ENCODE measurements around the gene KMT2C.
"Not testable (repeated sequence)": the region's sequence is repeated elsewhere in the genome, so short reads cannot be mapped to it uniquely, and the experiment has no call there.

KMT2C gene

DNA sequence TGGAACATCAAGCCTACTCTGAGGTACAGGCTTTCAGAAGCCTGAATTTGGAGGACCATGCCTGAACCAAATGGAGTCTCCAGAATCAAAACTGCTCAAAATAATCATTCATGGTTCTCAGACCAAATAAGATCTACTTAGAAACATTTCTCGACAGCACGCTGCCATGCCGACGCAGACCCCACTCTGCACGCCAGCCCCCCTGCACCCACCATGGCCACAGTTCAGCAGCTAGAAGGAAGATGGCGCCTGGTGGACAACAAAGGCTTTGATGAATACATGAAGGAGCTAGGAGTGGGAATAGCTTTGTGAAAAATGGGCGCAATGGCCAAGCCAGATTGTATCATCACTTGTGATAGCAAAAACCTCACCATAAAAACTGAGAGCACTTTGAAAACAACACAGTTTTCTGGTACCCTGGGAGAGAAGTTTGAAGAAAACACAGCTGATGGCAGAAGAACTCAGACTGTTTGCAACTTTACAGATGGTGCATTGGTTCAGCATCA is 6.6 kb upstream of the KMT2C start:
- in situ Hi-C loops (cut with MboI; ENCODE audit: low sequenced_read_pairs): no loop called here

DNA sequence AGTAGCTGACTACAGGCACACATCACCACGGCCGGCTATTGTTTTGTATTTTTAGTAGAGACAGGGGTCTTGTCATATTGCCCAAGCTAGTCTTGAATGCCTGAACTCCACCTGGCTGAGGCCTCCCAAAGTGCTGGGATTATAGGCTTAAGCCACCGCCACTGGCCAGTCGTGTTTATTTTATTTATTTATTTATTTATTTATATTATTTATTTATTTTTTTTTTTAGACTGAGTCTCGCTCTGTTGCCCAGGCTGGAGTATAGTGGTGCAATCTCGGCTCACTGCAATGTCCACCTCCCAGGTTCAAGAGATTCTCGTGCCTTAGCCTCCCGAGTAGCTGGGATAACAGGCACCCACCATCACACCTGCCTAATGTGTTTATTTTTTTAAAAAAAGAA is 6.0 kb upstream of the KMT2C start:
- in situ Hi-C loops (cut with MboI; ENCODE audit: low sequenced_read_pairs): not testable (repeated sequence)

- in situ Hi-C loops (cut with MboI; ENCODE audit: low sequenced_read_pairs): not testable (repeated sequence)
Observed at GRCh38 chr7:152441168-152441567, 5.4 kb upstream of the KMT2C start.

GRCh38 chr7:152438017-152438416 is 2.2 kb upstream of the KMT2C start:
- in situ Hi-C loops (cut with MboI; ENCODE audit: low sequenced_read_pairs): not testable (repeated sequence)

DNA sequence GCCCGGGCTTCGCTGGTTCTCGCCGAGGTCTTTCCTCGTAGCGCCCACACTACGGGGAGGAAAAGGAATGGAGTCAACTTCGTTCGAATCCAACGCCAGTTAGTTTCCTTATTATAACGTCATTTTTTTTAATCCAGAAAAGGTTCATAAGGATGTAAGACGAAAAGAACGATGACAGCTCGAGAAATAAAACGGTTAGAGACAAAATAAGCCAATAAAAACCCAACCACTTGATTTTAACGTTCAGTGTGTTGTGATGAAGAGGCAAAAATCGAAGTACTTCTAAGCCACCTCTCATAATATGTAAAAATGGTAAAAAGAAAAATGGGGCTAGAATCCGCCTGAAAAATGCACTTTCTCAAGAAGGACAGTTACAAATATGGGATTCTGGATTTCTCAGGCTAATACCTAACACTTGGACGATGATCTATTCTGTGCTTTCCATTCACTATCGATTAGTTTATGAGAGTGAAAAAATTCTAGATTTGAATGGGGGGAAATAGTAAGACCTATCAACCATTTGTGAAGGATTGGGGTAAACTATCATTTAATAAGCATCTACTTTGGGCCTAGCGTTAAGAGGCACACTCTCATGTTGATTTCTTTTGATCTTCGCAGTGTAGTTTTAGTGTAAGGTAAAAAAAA is 1.2 kb upstream of the KMT2C start:
- in situ Hi-C loops (cut with MboI; ENCODE audit: low sequenced_read_pairs): not testable (repeated sequence)

DNA sequence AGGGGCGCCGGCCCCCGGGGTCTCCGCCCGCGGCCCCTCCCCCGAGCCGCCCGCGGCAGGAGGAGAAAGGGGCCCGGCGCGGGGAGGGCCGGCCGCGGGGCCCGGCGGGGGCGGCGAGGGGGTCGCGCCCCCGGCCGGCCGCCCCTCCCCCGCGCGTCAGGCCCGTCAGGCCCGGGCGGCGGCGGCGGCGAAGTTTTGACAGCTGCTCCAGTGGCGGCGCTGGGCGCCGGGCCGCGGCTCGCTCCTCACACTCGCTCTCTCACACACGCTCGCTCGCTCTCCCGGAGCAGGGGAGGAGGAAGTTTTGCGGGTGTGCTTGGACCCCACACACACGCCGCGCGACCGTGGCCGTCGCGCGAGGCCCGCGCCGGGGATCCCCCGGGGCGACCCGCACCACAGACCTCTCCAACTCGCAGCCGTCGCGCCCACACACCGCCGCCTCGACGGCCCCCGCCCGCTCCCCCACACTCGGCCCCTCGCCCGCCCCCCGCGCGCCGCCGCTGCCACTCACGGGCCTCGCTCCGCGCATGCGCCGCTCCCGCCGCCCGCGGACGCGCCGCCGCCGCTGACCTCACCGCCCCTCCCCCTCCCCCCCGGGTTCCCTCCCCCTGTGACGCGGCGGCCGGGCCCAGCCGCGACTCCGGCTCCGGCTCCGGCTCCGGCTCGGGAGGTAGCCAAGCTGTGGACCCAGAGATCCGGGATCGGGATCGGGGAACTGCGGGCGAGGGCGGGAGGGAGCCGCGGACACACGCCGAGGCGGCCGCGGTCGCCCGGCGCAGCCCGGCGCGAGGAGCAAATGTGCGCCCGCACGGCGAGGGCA is 518 bp upstream of the KMT2C start:
- in situ Hi-C loops (cut with MboI; ENCODE audit: low sequenced_read_pairs): no loop called here

DNA sequence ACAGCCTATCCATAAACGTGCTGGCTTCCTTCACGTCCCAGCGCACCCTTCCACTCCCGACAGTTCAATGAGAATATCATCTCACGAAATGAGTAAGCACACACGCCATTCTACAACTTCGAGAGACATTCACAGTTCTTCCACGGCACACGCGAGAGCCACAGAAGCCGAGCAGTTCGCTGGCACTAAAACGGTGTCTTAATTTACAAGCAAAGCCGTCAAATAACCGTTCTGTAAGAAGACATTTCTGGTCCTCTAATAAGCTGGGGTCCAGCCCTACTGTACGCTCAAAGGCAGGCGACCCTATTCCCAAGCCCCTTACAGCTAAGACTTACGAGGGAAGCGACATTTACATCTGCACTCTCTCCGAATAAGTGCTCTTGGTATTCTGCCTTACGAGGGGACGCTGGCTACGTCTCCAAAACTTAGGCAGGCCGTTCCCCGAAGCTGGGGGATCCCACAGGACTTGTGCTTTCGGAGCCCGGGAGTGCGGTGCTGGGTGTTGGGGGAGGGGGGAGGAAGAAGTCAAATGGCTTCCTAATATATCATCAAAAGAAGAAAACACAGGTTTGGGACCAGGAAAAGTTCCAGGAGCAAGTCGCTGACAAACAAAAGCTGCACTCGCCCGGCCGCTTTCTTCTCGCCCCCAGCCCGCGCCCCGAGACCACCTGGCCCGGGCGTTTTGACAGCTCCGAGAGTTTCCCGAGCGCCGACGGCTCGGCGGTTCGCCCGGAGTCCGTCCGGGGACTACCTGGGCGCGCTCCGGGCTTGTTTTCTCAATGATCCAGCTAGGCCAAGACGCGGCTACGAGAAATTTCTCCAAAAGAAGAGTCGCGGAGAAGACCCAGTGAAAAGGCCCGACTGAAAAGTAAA is 1.1 kb downstream of the KMT2C start:
- in situ Hi-C loops (cut with MboI; ENCODE audit: low sequenced_read_pairs): not testable (repeated sequence)

DNA sequence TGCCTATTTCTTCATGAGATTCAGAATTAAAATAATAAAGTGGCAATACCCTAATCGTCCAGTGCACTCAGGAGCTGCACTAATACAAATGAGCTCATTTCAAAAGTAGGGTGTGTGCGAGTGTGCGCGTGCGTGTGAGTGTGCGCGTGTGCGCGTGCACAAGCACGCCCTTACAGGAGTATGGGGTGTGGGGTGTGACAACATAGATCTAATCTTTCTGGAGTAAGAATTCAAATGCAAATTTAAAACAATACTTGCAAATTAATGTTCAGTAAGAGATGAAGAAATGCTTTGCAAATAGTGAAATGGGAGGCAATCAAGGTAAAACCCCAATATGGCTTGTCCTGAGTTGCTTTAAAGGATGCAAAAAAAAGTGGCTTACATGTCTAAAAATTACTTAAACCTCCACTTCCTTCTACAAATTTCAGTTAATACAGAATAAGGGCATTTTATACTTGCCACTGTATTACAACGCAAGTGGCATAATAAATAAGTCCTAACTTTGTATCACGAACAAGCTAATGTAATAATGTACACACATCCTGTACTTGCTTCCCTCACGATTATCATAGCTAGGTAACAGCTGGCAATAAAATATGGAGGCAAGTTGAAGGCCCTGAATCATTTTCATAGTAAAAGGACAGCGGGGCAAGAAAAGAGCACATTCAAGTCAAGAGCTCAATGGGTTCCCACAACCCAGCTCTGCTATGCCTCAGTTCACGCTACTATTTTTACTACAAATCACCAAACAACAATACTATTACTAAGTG is 1.9 kb downstream of the KMT2C start:
- in situ Hi-C loops (cut with MboI; ENCODE audit: low sequenced_read_pairs): not testable (repeated sequence)

- in situ Hi-C loops (cut with MboI; ENCODE audit: low sequenced_read_pairs): not testable (repeated sequence)
Observed at GRCh38 chr7:152432735-152433134, 3.1 kb downstream of the KMT2C start.

GRCh38 chr7:152430854-152431253 is 4.9 kb downstream of the KMT2C start:
- in situ Hi-C loops (cut with MboI; ENCODE audit: low sequenced_read_pairs): no loop called here

DNA sequence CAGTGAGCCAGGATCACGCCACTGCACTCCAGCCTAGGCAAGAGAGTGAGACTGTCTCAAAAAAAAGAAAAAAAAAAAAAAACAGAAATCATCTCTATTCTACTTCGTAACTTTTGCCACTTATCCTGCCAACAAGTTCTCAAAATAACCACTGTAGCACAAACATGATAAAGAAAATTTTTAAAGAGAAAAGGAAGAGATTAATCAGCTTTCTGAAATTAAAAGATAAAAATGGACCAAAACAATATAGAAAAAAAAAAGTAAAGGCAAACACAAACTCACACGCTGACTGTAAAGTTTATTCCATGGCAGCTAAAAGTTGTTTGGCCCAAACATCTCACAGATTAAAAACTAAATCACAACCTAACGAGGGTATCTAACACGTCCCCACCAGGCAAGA is 5.7 kb downstream of the KMT2C start:
- in situ Hi-C loops (cut with MboI; ENCODE audit: low sequenced_read_pairs): not testable (repeated sequence)

GRCh38 chr7:152424348-152425108 is 11.3 kb downstream of the KMT2C start:
- in situ Hi-C loops (cut with MboI; ENCODE audit: low sequenced_read_pairs): no loop called here

DNA sequence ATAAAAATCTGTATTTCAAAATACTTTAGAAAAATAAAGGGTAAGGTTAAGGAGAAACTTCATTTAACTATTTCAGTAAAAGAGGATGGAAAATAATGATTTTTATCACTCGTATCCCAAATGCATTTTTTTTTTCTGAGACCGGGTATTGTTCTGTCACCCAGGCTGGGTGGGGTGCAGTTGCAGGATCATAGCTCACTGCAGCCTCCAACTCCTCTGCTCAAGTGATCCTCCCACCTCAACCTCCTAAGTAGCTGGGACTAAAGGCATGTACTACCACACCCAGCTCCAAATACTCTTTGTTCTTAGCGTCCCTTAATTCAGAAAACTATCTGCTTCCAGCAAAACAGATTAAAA is 11.8 kb downstream of the KMT2C start:
- in situ Hi-C loops (cut with MboI; ENCODE audit: low sequenced_read_pairs): no loop called here

GRCh38 chr7:152423171-152423570 is 12.6 kb downstream of the KMT2C start:
- in situ Hi-C loops (cut with MboI; ENCODE audit: low sequenced_read_pairs): not testable (repeated sequence)

DNA sequence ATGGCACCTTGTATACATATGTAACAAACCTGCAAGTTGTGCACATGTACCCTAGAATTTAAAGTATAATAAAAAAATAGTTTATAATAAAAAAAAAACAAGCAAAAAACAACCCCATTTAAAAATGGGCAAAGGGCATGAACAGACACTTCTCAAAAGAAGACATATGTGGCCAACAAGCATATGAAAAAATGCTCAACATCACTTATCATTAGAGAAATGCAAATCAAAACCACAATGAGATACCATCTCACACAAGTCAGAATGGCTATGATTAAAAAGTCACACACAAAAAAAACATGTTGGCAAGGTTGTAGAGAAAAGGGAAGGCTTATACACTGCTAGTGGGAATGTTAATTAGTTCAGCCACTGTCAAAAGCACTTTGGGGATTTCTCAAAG is 14.9 kb downstream of the KMT2C start:
- in situ Hi-C loops (cut with MboI; ENCODE audit: low sequenced_read_pairs): not testable (repeated sequence)

- in situ Hi-C loops (cut with MboI; ENCODE audit: low sequenced_read_pairs): no loop called here
Observed at GRCh38 chr7:152419473-152420429, 16.1 kb downstream of the KMT2C start.

DNA sequence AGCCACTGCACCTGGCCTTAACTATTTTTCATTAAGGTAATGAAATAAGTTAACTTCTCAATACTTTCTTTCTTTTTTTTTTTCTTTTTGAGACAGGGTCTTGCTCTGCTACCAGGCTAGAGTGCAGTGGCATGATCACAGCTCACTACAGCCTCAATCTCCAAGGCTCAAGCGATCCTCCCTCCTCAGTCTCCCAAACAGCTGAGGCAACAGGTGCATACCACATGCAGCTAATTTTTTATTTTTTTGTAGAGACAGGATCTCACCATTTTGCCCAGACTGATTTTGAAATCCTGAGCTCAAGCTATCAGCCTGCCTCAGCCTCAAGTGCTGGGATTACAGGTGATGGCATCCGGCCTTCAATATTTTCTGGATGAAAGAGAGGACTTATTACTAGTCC is 21.0 kb downstream of the KMT2C start:
- in situ Hi-C loops (cut with MboI; ENCODE audit: low sequenced_read_pairs): no loop called here

DNA sequence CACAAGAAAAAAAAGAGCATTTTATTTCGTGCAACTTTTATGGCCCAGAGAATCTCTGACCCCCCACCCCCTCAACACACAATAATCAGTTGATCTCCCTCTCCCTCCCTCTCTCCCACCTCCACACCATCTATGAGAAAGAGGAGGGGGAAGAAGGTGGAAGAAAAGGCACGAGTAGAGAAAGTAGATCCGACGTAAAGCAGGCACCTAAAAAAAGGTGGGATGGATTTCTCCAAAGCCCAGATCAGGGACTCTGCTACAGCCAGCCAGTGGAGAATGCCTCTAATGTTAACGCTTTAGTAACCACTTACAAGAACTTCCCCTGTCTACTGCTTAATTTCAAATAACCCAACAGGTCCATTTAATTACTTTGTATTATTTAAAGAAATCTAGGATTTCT is 24.4 kb downstream of the KMT2C start:
- in situ Hi-C loops (cut with MboI; ENCODE audit: low sequenced_read_pairs): no loop called here

GRCh38 chr7:152406491-152406890 is 29.3 kb downstream of the KMT2C start:
- in situ Hi-C loops (cut with MboI; ENCODE audit: low sequenced_read_pairs): no loop called here
